ENCODE measurements around the gene KCTD4. TPM values are rescaled to one million over a fixed set of nuclear protein-coding genes. Genes with fewer than 3 reads are reported as not detected.

KCTD4 gene
- total and polyA plus RNA-seq, 10 of the 15 experiments (the other 5 are each of a cell fraction or from before 2014, with no cell fraction given) = 0.09 TPM; not detected in 9

DNA sequence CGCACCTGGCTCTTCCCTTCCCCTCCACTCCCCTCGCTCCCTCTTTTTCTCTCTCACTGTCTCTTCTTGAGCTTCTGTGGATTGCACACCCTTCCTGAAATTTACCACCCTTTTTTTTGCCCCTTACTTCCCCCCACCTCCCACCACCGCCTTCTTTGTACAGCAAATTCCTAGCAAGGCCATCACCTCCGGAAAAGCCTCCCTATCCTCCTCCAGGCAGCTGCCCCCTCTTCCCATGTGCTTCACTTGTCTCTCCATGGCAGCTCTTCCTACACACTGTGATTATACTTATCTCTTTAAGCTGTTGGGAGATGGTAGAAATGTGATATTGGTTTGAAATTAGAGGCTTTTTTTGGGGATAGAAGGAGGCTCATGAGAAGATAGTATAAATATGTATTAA, 28.3 kb upstream of the KCTD4 start:
- intact Hi-C loops (cut with micrococcal nuclease; ENCODE audit: unreplicated experiment) = no loop called here

GRCh38 chr13:45228002-45228401, 27.2 kb upstream of the KCTD4 start:
- CTCF ChIA-PET = interaction anchor here (0.7 kb wide), 1 partner anchor 21 kb away, joined by 3 read pairs; no protein-coding TSS in a partner anchor
- WGBS (ENCODE audit: insufficient coverage, insufficient replicate concordance, low lambda C conversion rate, missing lambda C conversion rate) = 89% methylated on average over 5 of the region's 5 CpGs
- Histone ChIP-seq H4K20me1 (ENCODE audit: control insufficient read depth, insufficient read depth) (no peaks in the 10 kb centered on the region), H3K4me3 (no peak overlapping the region), H3K9me3 (replicated peaks; ENCODE audit: control insufficient read depth, insufficient read depth, low read length) (no peaks in the 10 kb centered on the region), H3K79me2 (ENCODE audit: control insufficient read depth, insufficient read depth, low read length) (no peaks in the 10 kb centered on the region), H2AFZ (ENCODE audit: control insufficient read depth, low read depth, low read length) (no peak overlapping the region), H3K36me3 (ENCODE audit: control insufficient read depth in 2 of 2, insufficient read depth in 2 of 2, low read length in 1 of 2) (no peaks in the 10 kb centered on the region; a peak in 1 of 4 replicates), H3K27me3 (replicated peaks in 1 of 2; ENCODE audit: control insufficient read depth in 2 of 2, insufficient read depth in 2 of 2, low read length in 1 of 2) (no peaks in the 10 kb centered on the region), H3K9ac (ENCODE audit: control insufficient read depth, insufficient read depth, low read length) (no peak overlapping the region), H3K4me1 (ENCODE audit: control insufficient read depth, insufficient read depth, low read length) (0 out of 2 replicates have a peak, but pooled peaks cover 3% of the 10 kb centered on the region), H3K27ac (ENCODE audit: control insufficient read depth, insufficient read depth) (no peak overlapping the region), H3K4me2 (ENCODE audit: control insufficient read depth, insufficient read depth) (no peak overlapping the region)
- in situ Hi-C loops (cut with MboI) (no loop called here), intact Hi-C loops (cut with micrococcal nuclease; ENCODE audit: unreplicated experiment) (no loop called here)
- ATAC-seq (no peak), DNase-seq (ENCODE audit: low read depth, low spot score) (no peak), FAIRE-seq (no peak)
- no TSS peak for BruUV-seq (replicated peaks)
- SMC1A ChIA-PET (ENCODE audit: uncharacterized antibody, unreplicated experiment) = interaction anchor here (0.6 to 1.7 kb wide), 3 partner anchors 21 to 65 kb away, joined by 3 to 4 read pairs (median 4); no protein-coding TSS in a partner anchor
- RAD21 ChIA-PET (ENCODE audit: unreplicated experiment) = no interaction called here
- TF ChIP-seq EP300 (IDR thresholded peaks at IDR 0.05; ENCODE audit: borderline replicate concordance in 1 of 2, control insufficient read depth in 1 of 2, low read depth in 2 of 2, low read length in 2 of 2) = no peak
- TF ChIP-seq KAT2A (conservative IDR thresholded peaks at IDR 0.05; ENCODE audit: control insufficient read depth, low read depth, low read length) = no peak
- POLR2A ChIA-PET = no interaction called here

More for the DNA sequence above, 28.3 kb upstream of the KCTD4 start:
- Histone ChIP-seq H2AFZ (ENCODE audit: control insufficient read depth, low read depth, low read length) (no peak overlapping the region), H3K9me3 (replicated peaks; ENCODE audit: control insufficient read depth, insufficient read depth, low read length) (no peaks in the 10 kb centered on the region), H3K4me2 (ENCODE audit: control insufficient read depth, insufficient read depth) (no peak overlapping the region), H3K27me3 (replicated peaks in 1 of 2; ENCODE audit: control insufficient read depth in 2 of 2, insufficient read depth in 2 of 2, low read length in 1 of 2) (no peaks in the 10 kb centered on the region), H4K20me1 (ENCODE audit: control insufficient read depth, insufficient read depth) (no peaks in the 10 kb centered on the region), H3K79me2 (ENCODE audit: control insufficient read depth, insufficient read depth, low read length) (no peaks in the 10 kb centered on the region), H3K27ac (ENCODE audit: control insufficient read depth, insufficient read depth) (no peak overlapping the region), H3K4me3 (no peak overlapping the region), H3K36me3 (ENCODE audit: control insufficient read depth in 2 of 2, insufficient read depth in 2 of 2, low read length in 1 of 2) (no peaks in the 10 kb centered on the region; a peak in 1 of 4 replicates), H3K4me1 (ENCODE audit: control insufficient read depth, insufficient read depth, low read length) (0 out of 2 replicates have a peak, but pooled peaks cover 3% of the 10 kb centered on the region), H3K9ac (ENCODE audit: control insufficient read depth, insufficient read depth, low read length) (no peak overlapping the region)
- CTCF ChIA-PET = no interaction called here
- RAD21 ChIA-PET (ENCODE audit: unreplicated experiment) = no interaction called here
- SMC1A ChIA-PET (ENCODE audit: uncharacterized antibody, unreplicated experiment) = interaction anchor here (0.7 to 1.7 kb wide), 5 partner anchors 11 to 200 kb away, joined by 3 to 4 read pairs (median 3); no protein-coding TSS in a partner anchor
- in situ Hi-C loops (cut with MboI) = no loop called here
- no peak for DNase-seq (ENCODE audit: low read depth, low spot score)
- TF ChIP-seq, protein P1, sequence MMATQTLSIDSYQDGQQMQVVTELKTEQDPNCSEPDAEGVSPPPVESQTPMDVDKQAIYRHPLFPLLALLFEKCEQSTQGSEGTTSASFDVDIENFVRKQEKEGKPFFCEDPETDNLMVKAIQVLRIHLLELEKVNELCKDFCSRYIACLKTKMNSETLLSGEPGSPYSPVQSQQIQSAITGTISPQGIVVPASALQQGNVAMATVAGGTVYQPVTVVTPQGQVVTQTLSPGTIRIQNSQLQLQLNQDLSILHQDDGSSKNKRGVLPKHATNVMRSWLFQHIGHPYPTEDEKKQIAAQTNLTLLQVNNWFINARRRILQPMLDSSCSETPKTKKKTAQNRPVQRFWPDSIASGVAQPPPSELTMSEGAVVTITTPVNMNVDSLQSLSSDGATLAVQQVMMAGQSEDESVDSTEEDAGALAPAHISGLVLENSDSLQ (IDR thresholded peaks at IDR 0.05) = no peak
- TF ChIP-seq SREBF1 (IDR thresholded peaks at IDR 0.05; ENCODE audit: low read length) = no peak
- TF ChIP-seq ESRRA (IDR thresholded peaks at IDR 0.05; ENCODE audit: low read length) = no peak
- TF ChIP-seq TCF3 (IDR thresholded peaks at IDR 0.05; ENCODE audit: borderline replicate concordance, insufficient read depth, low read depth, low read length) = no peak
- no TSS peak for BruUV-seq (replicated peaks)
- WGBS (ENCODE audit: insufficient coverage, insufficient replicate concordance, low lambda C conversion rate, missing lambda C conversion rate) = 98% methylated on average over 4 of the region's 4 CpGs
- ATAC-seq = no peak
- no peak for FAIRE-seq
- POLR2A ChIA-PET = no interaction called here

All from GM12878 (cell line).